ENCODE measurements around the gene LUZP1. TPM values are rescaled to one million over a fixed set of nuclear protein-coding genes. Genes with fewer than 3 reads are reported as not detected.

LUZP1 gene
- total and polyA plus RNA-seq, 12 donors = 6.4 to 40.1 (median 29.9) TPM

- peaks cover 6 to 63% (median 45%) of the 10 kb centered on the region in 9 donors for H3K4me1 ChIP-seq
- ATAC-seq = peak in 3 of 8 donors; percentile 1 to 3 (median 2)
- peak overlapping the region in 9 of 10 donors; percentile 90 to 98 (median 96) for H3K27ac ChIP-seq
- H3K36me3 ChIP-seq = no peaks in the 10 kb centered on the region
- 42 to 48% methylated on average over 14 of the region's 14 CpGs for WGBS, 2 donors
- H3K4me3 ChIP-seq = peak overlapping the region in 9 of 10 donors; percentile 78 to 95 (median 91)
- no peaks in the 10 kb centered on the region for H3K9me3 ChIP-seq
- intact Hi-C loops (cut with DNase I) = loop anchor here in 2 of 10 donors (5.0 kb wide), 1 partner anchor 47 kb away; no protein-coding TSS in a partner anchor
- H3K27me3 ChIP-seq = no peaks in the 10 kb centered on the region
- TF ChIP-seq CTCF (IDR thresholded peaks at IDR 0.05) = no peak
- DNase-seq = no peak
Observed at GRCh38 chr1:23169195-23169575, 529 bp upstream of the LUZP1 start.

- Histone ChIP-seq H3K4me1 (peaks cover 6 to 74% (median 51%) of the 10 kb centered on the region in 9 donors), H3K27me3 (no peaks in the 10 kb centered on the region), H3K36me3 (no peaks in the 10 kb centered on the region), H3K27ac (peak overlapping the region; percentile 87 to 98 (median 96)), H3K4me3 (peak overlapping the region; percentile 54 to 95 (median 90)), H3K9me3 (no peaks in the 10 kb centered on the region)
- ATAC-seq (peak in 4 of 8 donors; percentile 14 to 54 (median 44)), DNase-seq (peak; percentile 31 to 48)
- no peak for TF ChIP-seq CTCF (IDR thresholded peaks at IDR 0.05)
- intact Hi-C loops (cut with DNase I) = loop anchor here in 3 of 10 donors (1.0 to 5.0 kb wide), 2 partner anchors 9 to 46 kb away; no protein-coding TSS in a partner anchor
- 1 to 2% methylated on average over 23 to 49 of the region's 49 CpGs for WGBS, 2 donors
Observed at GRCh38 chr1:23168079-23168444, 594 bp downstream of the LUZP1 start.

GRCh38 chr1:23167353-23168078, 1.1 kb downstream of the LUZP1 start:
- WGBS, 2 donors = 1% methylated on average over 44 to 45 of the region's 45 CpGs

GRCh38 chr1:23166854-23167253, 1.8 kb downstream of the LUZP1 start:
- DNase-seq (no peak), ATAC-seq (no peak)
- intact Hi-C loops (cut with DNase I) = loop anchor here in 2 of 10 donors (5.0 kb wide), 1 partner anchor 45 kb away; no protein-coding TSS in a partner anchor
- H3K27ac ChIP-seq = peak overlapping the region; percentile 87 to 98 (median 96)
- no peak for TF ChIP-seq CTCF (IDR thresholded peaks at IDR 0.05)
- no peaks in the 10 kb centered on the region for H3K36me3 ChIP-seq
- H3K4me3 ChIP-seq = peak overlapping the region; percentile 54 to 95 (median 90)
- peaks cover 6 to 85% (median 62%) of the 10 kb centered on the region in 9 donors for H3K4me1 ChIP-seq
- H3K9me3 ChIP-seq = no peaks in the 10 kb centered on the region
- no peaks in the 10 kb centered on the region for H3K27me3 ChIP-seq

More at GRCh38 chr1:23167353-23168078, 1.1 kb downstream of the LUZP1 start:
- no peak for TF ChIP-seq CTCF (IDR thresholded peaks at IDR 0.05)
- Histone ChIP-seq H3K9me3 (no peaks in the 10 kb centered on the region), H3K36me3 (no peaks in the 10 kb centered on the region), H3K4me1 (peaks cover 6 to 80% (median 57%) of the 10 kb centered on the region in 9 donors), H3K4me3 (peak overlapping the region; percentile 54 to 95 (median 90)), H3K27me3 (no peaks in the 10 kb centered on the region), H3K27ac (peak overlapping the region; percentile 87 to 98 (median 96))
- ATAC-seq (peak; percentile 34 to 62 (median 46)), DNase-seq (peak; percentile 37 to 55)
- intact Hi-C loops (cut with DNase I) = loop anchor here in 3 of 10 donors (1.0 to 5.0 kb wide), 2 partner anchors 10 to 45 kb away; no protein-coding TSS in a partner anchor
